SU-DHL-6 (cell line): ENCODE results near the gene RALBP1.

Experiments
- H2AFZ ChIP-seq: fragments of 200-600 bp; sonication (generic); 2 replicates; pipeline ENCODE4 v1.6.1; 2014; ENCODE audit warnings: low read depth, mild to moderate bottlenecking, moderate library complexity, mixed read lengths, antibody characterized with exemption, low read length; ENCODE audit not compliant: severe bottlenecking
- H3F3A ChIP-seq: fragments of 200-600 bp; shearing (Covaris generic); 2 replicates; pipeline ENCODE4 v1.6.0; 2016; ENCODE audit warnings: antibody characterized with exemption, mild to moderate bottlenecking; ENCODE audit not compliant: insufficient read depth
- H3K27ac ChIP-seq: fragments of 200-600 bp; sonication (generic); 2 replicates; pipeline ENCODE4 v1.5.1; 2016; ENCODE audit warnings: low read depth, mild to moderate bottlenecking, low read length, moderate library complexity, mixed read lengths
- H3K27me3 ChIP-seq: fragments of 200-600 bp; sonication (generic), shearing (Covaris generic); 2 replicates; pipeline ENCODE4 v1.6.0; 2014; ENCODE audit warnings: mild to moderate bottlenecking, low read length
- H3K36me3 ChIP-seq: fragments of 200-600 bp; sonication (generic); 2 replicates; pipeline ENCODE4 v1.6.1; 2014; ENCODE audit warnings: mild to moderate bottlenecking, low read length, mixed read lengths
- H3K4me2 ChIP-seq: fragments of 300-600, 200-600 bp; shearing (Covaris generic), sonication (generic); 2 replicates; pipeline ENCODE4 v1.6.0; 2014; ENCODE audit warnings: low read length, low read depth, mild to moderate bottlenecking; ENCODE audit not compliant: poor library complexity, severe bottlenecking
- H3K4me3 ChIP-seq: fragments of 200-600 bp; sonication (generic); 2 replicates; pipeline ENCODE4 v1.5.1; 2014; ENCODE audit warnings: antibody characterized with exemption, low read length, mild to moderate bottlenecking, mixed read lengths; ENCODE audit not compliant: insufficient read depth, poor library complexity, severe bottlenecking
- H3K79me2 ChIP-seq: fragments of 200-600 bp; sonication (generic); 2 replicates; pipeline ENCODE4 v1.6.1; 2014; ENCODE audit warnings: mild to moderate bottlenecking, low read length, moderate library complexity; ENCODE audit not compliant: insufficient read depth
- H3K9ac ChIP-seq: fragments of 200-600 bp; sonication (generic); 2 replicates; pipeline ENCODE4 v1.7.0; 2014; ENCODE audit warnings: mild to moderate bottlenecking, low read length
- H3K9me2 ChIP-seq: fragments of 200-600 bp; sonication (generic); replicated peaks from 2 replicates; pipeline ENCODE4 v1.6.1; 2014; ENCODE audit warnings: low read length; ENCODE audit not compliant: insufficient read depth
- H3K9me3 ChIP-seq: fragments of 200-600 bp; sonication (generic); 2 replicates; pipeline ENCODE4 v1.6.1; 2014; ENCODE audit warnings: low read length, mixed read lengths; ENCODE audit not compliant: insufficient read depth
- H4K20me1 ChIP-seq: fragments of 200-600 bp; sonication (generic); 2 replicates; pipeline ENCODE4 v1.6.1; 2014; ENCODE audit warnings: low read depth, mild to moderate bottlenecking, antibody characterized with exemption, low read length, moderate library complexity, mixed read lengths
- EZH2phosphoT487 ChIP-seq: fragments of 200-600 bp; sonication (generic), shearing (Covaris generic); conservative IDR thresholded peaks from 2 replicates; pipeline ENCODE4 v1.6.1; 2018; ENCODE audit warnings: mild to moderate bottlenecking, antibody characterized with exemption, low read length, moderate library complexity, mixed read lengths
- TF ChIP-seq, protein P1 (sequence below): fragments of 200-600 bp; sonication (generic); IDR thresholded peaks from one replicate; pipeline ENCODE4 v1.5.1; 2017; ENCODE audit warnings: antibody characterized with exemption, mild to moderate bottlenecking, low read length, moderate library complexity; ENCODE audit not compliant: insufficient read depth, poor library complexity, severe bottlenecking

The RALBP1 gene

DNA sequence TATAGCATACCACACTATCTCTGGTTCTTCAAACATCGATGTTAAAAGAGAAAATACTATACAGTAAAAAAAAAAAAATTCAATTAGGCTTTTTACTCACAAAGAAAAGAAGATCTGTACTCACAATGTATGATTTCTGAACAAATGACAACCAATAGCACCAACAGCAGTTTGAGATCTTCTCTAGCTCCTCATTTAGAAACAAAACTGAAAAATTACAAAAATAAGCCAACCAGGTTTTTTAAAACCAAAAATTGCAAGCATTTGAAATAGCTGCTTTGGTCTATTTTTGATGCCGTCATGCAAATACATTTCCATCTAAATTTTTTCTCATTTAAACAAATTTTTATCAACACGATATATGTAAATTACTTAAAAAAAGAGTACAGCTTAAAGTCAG lies 34.3 kb upstream of the RALBP1 start:
- Histone ChIP-seq H3K4me3 (no peak overlapping the region), H2AFZ (no peak overlapping the region), H3K9me3 (no peaks in the 10 kb centered on the region), H3K36me3 (no peaks in the 10 kb centered on the region), H4K20me1 (no peaks in the 10 kb centered on the region), H3K27me3 (no peaks in the 10 kb centered on the region), H3K9me2 (no peaks in the 10 kb centered on the region), H3K27ac (no peak overlapping the region), H3K9ac (no peak overlapping the region), H3K4me2 (peak overlapping the region; percentile 12), H3K79me2 (no peaks in the 10 kb centered on the region), H3F3A (no peaks in the 10 kb centered on the region)
- no peak for TF ChIP-seq EZH2phosphoT487
- TF ChIP-seq, protein P1, sequence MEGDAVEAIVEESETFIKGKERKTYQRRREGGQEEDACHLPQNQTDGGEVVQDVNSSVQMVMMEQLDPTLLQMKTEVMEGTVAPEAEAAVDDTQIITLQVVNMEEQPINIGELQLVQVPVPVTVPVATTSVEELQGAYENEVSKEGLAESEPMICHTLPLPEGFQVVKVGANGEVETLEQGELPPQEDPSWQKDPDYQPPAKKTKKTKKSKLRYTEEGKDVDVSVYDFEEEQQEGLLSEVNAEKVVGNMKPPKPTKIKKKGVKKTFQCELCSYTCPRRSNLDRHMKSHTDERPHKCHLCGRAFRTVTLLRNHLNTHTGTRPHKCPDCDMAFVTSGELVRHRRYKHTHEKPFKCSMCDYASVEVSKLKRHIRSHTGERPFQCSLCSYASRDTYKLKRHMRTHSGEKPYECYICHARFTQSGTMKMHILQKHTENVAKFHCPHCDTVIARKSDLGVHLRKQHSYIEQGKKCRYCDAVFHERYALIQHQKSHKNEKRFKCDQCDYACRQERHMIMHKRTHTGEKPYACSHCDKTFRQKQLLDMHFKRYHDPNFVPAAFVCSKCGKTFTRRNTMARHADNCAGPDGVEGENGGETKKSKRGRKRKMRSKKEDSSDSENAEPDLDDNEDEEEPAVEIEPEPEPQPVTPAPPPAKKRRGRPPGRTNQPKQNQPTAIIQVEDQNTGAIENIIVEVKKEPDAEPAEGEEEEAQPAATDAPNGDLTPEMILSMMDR: no peak

DNA sequence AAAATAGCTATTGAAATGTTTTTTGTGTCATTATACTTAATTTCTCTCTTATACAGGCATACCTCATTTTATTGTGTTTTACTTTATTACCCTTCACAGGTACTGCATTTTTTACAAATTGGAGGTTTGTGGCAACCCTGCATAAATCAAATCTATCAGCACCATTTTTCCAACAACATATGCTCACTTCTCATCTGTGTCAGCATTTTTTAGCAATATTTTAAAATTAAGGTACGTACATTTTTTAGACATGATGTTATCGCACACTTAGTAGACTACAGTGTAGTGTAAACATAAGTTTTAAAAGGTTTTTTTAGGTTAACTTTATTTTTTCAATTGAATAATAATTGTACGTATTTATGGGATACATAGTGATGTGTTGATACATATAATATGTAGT lies 30.8 kb upstream of the RALBP1 start:
- H3K4me3 ChIP-seq: no peak overlapping the region
- no peak overlapping the region for H3K4me2 ChIP-seq
- no peak overlapping the region for H2AFZ ChIP-seq
- H3K9me2 ChIP-seq: no peaks in the 10 kb centered on the region
- H3K27ac ChIP-seq: no peak overlapping the region
- no peak overlapping the region for H3K9ac ChIP-seq
- H3K9me3 ChIP-seq: no peaks in the 10 kb centered on the region
- no peaks in the 10 kb centered on the region for H3K27me3 ChIP-seq
- H3K79me2 ChIP-seq: no peaks in the 10 kb centered on the region
- no peak for TF ChIP-seq EZH2phosphoT487
- TF ChIP-seq, protein P1: no peak
- H4K20me1 ChIP-seq: no peaks in the 10 kb centered on the region
- H3F3A ChIP-seq: no peaks in the 10 kb centered on the region
- no peaks in the 10 kb centered on the region for H3K36me3 ChIP-seq

DNA sequence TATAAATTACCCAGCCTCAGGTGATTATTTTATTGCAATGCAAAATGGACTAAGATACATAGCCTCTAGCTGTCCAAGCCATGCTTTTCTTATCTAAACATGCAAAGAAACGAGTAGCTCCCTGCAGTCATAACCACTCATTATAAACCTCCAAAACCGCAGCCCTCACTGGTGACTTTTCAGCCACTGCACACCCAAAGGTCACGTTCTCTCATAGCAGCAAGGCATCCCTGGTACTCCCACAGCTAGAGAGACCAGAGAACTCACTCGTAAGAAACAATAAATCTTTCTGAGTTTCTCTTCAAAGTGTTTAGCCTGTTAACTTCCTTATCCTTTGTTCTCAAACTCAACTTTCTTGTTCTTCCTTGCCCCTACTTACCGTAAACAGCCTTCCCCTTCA lies 28.5 kb upstream of the RALBP1 start:
- Histone ChIP-seq H3F3A (no peaks in the 10 kb centered on the region), H3K27ac (no peak overlapping the region), H3K4me3 (no peak overlapping the region), H2AFZ (no peak overlapping the region), H3K4me2 (no peak overlapping the region), H3K27me3 (no peaks in the 10 kb centered on the region), H3K36me3 (no peaks in the 10 kb centered on the region), H3K9me3 (no peaks in the 10 kb centered on the region), H4K20me1 (no peaks in the 10 kb centered on the region), H3K79me2 (no peaks in the 10 kb centered on the region), H3K9ac (no peak overlapping the region), H3K9me2 (no peaks in the 10 kb centered on the region)
- TF ChIP-seq EZH2phosphoT487: no peak
- TF ChIP-seq, protein P1: no peak
